Colonic mucosa (tissue), 4 donors: ENCODE data around the gene ZNF800. TPM values are rescaled to one million over a fixed set of nuclear protein-coding genes. Genes with fewer than 3 reads are reported as not detected.

Source experiments
- DNase-seq: peaks from one replicate; pipeline ENCODE4 v3.0.0-alpha.2; 2020
- H3K27ac ChIP-seq: fragments of 200-600 bp; one replicate; pipeline ENCODE4 v1.8.0; 2021
- H3K27me3 ChIP-seq: fragments of 200-600 bp; one replicate; pipeline ENCODE4 v1.8.0; 2021
- H3K36me3 ChIP-seq: fragments of 200-600 bp; one replicate; pipeline ENCODE4 v1.8.0; 2021
- H3K4me1 ChIP-seq: fragments of 200-600 bp; one replicate; pipeline ENCODE4 v1.8.0; 2021; ENCODE audit warnings: mild to moderate bottlenecking
- H3K4me3 ChIP-seq: fragments of 200-600 bp; one replicate; pipeline ENCODE4 v1.8.0; 2021
- H3K9ac ChIP-seq, 2 donors: one replicate each; pipeline ENCODE4 v1.7.0; 2013; ENCODE audit warnings: control low read depth in 2 of 2, low read depth in 2 of 2, low read length in 2 of 2
- H3K9me3 ChIP-seq: fragments of 200-600 bp; one replicate; pipeline ENCODE4 v1.8.0; 2021
- CTCF ChIP-seq: fragments of 200-600 bp; IDR thresholded peaks from one replicate; pipeline ENCODE4 v1.8.0; 2022; ENCODE audit warnings: antibody characterized with exemption, mild to moderate bottlenecking
- intact Hi-C: fragments of 100-400 bp; cut with DNase I; formaldehyde crosslinking; loops from one replicate; pipeline ENCODE4 v1.14.1; 2022
- total RNA-seq, 2 donors: library from RNA; stranded (reverse); fragmentation: NEBNext Ultra II Directional in 1 of 2; extraction: Animal tissue kit (Norgen Biotek cat#: 25700) in 1 of 2; gene quantifications; one replicate each; pipeline ENCODE4 v1.2.1, GENCODE V29; 2021
- donor health status: healthy.
- donor health status: DM: no; HTN: no; CAD: no.
- donor health status: DM: no; HTN: no; CAD: no.

The ZNF800 gene
- total RNA-seq, 2 donors from 2014 or later, result 27.0 to 32.4 TPM

- Histone ChIP-seq H3K36me3 (no peaks in the 10 kb centered on the region), H3K27me3 (no peaks in the 10 kb centered on the region), H3K4me3 (no peak overlapping the region), H3K9me3 (no peaks in the 10 kb centered on the region), H3K4me1 (no peaks in the 10 kb centered on the region), H3K27ac (no peak overlapping the region), H3K9ac (no peak overlapping the region)
- intact Hi-C loops, result no loop called here
- DNase-seq, result no peak
- TF ChIP-seq CTCF, result no peak
Measured at GRCh38 chr7:127320974-127321373, 71.5 kb downstream of the ZNF800 start.

Other genes with a start within 250 kb of the ZNF800 start
- gene GRM8, start 139.8 kb downstream of the ZNF800 start, total RNA-seq, result 1 to 10 TPM; 2.2 to 2.5 TPM
- gene GCC1, start 192.9 kb upstream of the ZNF800 start, total RNA-seq, result 10 to 100 TPM; 18.6 to 21.4 TPM
- 100 to 1,000 TPM; 150 to 178 TPM for gene ARF5, start 195.7 kb upstream of the ZNF800 start, total RNA-seq
- gene FSCN3, start 201.0 kb upstream of the ZNF800 start, total RNA-seq, result 1 to 10 TPM in 1 of 2 donors, not detected in 1; 1.3 TPM
- under 1 TPM; 0.67 to 0.88 TPM for gene PAX4, start 225.4 kb upstream of the ZNF800 start, total RNA-seq